Effector CD4-positive, alpha-beta T cell (primary cell): ENCODE results near the gene CYSRT1.
A peak's percentile ranks its signal among the peaks of the same experiment; 100 is the strongest.

Experiments
- DNase-seq: peaks from one replicate; pipeline ENCODE4 v3.0.0-alpha.2; 2020

The CYSRT1 gene

DNA sequence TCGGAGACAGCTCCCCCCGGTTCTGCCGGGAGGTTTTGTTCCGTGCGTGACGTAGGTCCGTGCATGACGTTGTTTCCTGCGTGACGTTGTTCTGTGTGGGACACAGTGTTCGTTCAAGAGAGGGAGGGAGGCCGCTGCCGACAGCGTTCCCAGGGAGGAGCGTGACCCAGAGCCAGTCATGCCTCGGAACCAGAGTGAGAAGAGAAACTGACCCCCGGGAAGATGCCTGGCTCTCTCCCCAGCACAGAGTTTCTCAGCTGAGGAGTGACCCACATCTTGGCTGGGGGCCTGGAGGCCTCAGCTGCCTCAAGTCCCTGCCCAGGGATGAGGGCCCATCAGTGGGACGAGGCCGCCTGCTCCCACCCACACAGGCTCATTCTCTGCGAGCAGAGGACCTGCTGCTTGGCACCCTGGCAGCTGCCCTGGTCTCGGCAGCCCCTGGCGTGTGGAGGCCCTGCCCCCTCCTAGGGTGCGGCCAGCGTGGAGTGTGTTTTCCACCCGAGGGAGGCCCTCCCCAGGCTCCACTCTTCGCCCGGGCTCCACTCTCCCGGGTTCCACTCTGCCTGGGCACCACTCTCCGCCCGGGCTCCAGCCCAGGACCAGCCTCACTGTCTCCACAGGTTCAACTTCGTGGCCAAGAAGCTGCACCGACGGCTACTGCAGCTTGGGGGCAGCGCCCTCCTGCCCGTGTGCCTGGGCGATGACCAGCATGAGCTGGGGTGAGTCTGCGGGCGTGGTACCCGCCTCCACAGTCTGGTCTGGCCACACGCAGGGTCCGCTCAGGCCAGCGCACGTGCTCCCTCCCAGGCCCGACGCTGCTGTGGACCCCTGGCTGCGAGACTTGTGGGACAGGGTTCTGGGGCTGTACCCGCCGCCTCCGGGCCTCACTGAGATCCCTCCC, 11.6 kb upstream of the CYSRT1 start:
- no peak for DNase-seq

DNA sequence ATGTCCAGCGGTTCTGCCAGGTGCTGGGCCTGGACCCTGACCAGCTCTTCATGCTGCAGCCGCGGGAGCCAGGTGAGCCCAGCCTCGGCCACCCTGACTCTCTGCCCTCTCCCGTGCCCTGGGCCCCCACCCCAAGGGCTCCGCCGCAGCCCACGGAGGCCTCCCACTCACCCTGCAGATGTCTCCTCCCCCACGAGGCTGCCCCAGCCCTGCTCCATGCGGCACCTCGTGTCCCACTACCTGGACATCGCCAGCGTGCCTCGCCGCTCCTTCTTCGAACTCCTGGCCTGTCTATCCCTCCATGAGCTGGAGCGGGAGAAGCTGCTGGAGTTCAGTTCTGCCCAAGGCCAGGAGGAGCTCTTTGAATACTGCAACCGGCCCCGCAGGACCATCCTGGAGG, 10.4 kb upstream of the CYSRT1 start:
- DNase-seq, result no peak

DNA sequence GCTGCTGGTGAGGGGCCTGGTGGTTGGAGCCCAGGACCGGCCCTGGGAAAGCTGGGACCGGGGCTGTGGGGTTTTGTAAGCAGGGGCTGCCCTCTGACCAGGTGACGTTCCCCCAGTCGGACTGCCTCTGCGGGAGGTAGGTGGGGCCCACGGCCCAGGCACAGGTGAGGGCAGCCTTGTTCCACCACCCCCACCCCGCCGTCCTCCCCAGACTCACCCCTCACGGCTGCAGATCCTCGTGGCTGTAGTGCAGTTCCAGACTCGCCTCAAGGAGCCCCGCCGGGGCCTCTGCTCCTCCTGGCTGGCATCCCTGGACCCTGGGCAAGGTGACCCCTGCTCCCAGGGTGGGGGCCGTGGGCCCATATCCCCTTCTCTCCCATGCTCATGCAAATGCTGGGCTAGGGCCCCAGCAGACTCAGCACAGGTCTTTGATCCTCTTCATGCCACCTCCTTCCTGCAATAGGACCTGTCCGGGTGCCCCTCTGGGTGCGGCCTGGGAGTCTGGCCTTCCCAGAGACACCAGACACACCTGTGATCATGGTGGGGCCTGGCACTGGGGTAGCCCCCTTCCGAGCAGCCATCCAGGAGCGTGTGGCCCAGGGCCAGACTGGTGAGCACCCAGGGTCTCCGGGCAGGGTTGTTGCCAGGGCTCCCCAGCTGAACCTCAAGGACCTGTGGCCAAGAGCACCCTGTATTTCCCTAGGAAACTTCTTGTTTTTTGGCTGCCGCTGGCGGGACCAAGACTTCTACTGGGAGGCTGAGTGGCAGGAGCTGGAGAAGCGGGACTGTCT, 9.6 kb upstream of the CYSRT1 start:
- no peak for DNase-seq

DNA sequence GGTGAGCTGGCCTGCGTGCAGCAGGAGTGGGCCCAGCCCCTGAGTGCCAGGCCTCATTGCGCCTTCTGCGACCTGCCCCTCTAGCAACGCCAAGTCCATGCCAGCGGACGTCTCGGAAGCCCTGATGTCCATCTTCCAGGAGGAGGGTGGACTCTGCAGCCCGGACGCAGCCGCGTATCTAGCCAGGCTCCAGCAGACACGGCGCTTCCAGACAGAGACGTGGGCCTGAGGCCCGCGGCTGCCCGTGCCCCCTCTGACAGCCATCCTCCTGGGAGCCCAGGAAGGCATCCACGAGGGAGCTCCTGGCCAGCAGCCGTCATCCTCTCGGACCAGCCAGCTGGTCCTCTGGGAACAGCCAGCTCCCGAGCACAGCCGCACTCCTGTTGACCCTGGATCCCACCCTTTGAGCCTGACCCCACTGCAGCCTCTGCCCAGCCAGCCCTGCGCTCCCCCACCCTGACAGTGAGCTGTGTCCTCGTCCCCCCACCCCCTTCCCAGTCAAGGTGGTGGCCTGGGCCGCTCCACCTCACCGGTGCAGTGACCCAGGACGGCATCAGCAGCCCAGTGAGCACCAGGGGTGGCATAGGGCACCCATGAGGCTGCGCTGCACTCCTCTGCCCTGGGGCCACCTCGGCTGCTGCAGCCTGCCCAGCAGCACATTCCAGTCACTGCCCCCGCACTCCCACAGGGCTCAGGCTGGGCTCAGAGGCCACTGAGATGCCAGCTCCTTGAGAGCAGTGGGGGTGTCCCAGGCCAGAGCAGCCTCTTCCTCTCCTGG, 8.6 kb upstream of the CYSRT1 start:
- no peak for DNase-seq

DNA sequence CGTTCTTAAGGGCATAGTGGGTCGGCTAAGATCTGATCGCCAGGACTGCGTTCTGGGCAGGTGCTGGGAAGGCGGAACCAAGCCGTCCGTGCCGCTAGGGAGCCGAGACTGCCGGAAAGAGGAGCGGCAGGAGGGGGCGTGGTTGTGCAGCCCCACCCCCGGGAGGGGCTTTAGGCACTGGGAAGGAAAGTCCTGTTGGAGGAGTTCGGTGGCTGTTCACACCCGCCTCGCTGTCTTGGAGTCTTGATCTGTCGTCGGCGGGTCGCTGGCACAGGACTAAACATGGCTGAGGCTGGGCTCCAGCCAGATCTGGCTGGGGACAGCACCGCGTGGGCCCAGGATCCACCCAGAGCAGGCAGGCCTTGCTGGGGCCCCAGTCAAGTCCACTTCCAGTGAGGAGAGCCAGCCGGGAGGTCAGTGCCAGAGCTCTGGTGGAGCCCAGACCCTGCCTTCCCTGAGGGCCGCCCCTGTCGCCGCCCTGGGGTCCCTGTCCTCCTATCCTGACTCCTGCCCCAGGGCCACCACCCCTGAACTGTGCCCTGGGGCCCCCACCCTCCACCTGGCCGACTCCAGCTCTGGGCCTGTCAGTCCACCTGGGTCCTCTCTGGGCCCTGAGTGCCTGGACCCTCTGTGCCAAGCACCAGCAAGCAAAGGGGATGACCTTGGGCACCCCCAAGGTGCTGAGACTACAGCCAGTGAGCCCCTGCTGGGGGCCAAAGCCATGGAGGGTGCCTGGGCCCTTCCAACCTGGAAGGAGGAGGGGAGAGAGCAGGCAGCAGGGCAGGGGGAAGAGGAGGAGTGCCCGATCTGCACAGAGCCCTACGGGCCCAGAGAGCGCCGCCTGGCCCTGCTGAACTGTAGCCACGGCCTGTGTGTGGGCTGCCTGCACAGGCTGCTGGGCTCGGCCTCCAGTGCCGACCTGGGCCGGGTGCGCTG, 7.4 kb upstream of the CYSRT1 start:
- DNase-seq, result no peak

DNA sequence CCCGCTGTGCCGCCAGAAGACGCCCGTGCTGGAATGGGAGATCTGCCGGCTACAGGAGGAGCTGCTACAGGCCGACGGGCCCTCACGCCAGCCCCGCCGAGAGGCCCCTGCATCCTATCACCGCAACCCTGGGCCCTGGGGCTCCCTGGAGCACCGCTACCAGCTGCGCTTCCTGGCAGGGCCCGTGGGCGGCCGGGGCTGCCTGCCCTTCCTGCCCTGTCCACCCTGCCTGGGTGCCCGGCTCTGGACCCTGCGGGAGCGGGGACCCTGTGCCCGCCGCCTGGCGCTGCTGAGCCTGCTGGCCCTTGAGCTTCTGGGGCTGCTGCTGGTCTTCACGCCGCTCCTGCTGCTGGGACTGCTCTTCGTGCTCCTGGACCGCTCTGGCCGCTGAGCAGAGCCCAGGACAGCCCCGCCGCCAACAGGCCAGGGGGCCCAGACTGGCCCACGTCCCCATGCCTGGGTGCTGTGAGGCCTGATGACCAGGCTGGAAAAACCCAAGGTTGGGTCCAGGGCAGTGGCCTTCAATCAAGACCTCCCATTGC, 6.7 kb upstream of the CYSRT1 start:
- DNase-seq, result no peak

DNA sequence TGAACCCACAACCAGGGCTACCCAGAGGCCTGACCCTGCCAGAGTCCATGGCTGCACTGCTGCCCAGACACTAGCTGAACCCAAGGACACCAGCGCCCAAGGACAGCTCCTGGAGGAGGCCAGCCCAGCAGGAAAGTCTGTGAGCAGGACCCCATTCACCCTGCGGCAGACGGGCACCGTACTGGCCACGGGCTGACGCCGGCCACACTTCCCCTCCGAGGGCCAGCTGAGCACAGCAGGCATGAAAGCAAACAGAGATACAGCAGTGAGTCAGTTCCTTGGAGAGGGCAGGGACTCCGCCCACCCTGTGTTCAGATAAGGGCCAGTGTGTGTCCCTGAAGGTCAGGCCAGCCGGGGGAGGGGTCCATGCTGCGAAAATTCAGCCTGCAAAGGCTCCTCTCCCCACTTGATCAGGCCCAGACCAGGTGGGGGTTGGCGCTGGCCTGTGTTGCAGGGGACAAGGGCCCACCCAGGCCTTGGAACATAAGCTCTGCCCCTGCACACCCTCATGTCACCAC, 6.2 kb upstream of the CYSRT1 start:
- DNase-seq, result no peak

DNA sequence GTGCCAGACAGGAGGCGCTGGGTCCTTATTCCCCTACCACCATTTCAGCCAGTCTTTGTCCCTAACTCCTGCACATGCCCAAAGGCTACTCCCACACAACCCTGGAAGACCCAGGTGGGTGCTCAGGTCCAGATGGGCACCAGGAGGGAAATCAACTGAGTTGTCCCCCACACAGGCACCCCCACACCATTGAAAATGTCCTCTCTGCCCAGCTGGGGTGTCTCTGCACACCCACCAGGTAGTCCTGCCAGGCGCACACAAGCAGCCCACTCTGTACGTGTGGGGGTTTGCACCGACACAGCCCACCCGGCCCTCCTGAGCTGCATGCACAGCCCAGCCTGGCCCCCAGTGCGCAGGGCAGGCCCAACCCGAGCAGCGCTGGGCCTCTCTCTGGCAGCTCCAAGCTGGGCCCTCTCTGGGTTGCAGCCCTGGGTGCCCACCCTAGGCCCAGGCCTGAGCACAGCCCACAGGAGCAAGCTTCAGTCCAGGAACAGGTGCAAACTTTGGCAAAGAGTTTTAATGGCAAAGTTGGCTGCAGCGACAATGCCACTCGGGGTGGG, 5.1 kb upstream of the CYSRT1 start:
- DNase-seq, result no peak

DNA sequence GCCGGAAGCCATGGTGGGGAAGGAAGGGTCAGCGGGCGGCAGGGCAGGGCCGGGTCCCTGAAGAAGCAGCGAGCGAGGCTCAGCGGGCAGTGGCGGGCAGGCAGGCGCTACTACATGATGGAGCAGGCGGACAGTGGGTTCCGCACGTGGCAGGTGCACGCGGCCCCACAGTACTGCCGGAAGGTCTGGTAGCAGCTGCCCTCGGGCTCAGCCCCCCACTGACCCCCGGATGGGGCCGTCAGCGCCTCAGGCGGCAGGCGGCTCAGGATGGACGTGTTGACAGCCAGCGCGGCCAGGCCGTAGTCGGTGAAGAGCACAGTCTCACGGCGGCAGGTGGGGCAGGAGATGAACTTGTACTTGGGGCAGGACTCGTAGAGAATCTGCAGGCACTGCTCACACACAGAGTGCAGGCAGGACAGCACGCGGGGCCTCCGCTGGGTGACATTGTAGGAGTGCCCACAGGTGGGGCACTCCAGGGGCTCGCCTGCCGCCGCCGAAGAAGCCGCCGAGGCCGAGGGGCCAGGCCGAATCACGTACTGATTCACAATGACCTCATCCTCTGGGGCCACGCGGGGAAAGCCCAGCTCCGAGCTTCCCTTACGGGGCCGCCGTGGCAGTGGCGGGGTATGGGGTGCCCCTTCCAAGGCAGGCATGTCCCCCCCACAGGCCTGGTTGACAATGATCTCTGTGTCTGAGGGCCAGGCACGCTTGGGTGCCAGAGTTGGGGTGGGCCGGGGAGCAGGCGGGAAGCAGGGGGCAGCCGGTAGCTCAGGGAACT, 4.5 kb upstream of the CYSRT1 start:
- no peak for DNase-seq

DNA sequence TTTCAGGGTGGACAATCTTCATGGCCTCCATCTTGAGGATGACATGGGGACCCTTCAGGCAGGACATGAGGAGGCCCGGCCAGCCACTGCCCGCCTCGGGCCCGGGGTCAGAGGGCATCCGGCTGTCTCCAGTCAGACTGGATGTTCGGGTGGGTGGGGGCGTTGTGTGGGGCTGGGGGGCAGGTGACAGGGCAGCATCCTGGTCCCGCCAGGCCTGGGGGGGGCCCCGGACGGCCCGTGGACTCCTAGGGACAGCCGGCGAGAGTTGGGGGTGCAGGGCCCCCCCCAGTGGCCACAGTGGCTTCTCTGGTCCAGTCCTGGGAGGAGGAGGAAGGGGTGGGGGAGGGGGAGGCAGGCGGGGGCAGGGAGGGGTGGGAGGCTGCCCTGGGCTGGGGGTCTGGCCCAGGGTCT, 3.9 kb upstream of the CYSRT1 start:
- DNase-seq, result no peak

DNA sequence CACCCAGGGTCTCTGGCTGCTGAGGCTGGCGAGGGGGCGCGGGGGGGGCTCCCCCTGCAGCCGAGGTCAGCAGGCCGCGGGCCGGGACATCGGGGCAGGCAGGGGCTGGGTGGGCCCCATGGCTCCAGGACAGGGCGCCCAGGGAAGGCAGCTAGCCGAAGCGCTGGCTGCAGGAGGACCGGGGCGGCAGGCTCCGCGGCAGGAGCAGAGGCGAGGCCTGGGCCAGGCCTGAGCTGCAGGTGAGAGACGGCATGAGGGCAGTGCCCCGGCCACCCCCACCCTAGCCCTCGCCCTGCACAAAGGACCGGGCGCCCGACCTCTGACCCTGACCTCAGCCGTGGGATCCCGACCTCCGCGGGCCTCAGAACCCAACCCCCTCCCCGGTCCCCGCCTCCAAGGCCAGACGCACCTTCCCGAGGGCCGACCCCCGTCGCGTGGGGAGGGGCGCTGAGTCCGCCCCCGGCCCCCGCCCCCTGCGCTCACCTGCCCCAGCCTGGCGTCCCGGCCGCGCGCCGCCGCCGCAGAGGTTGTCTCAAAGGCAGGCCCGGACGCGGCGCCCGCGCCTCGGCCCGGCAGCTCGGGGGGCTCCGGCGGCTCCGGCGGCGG, 3.4 kb upstream of the CYSRT1 start:
- DNase-seq, result no peak

DNA sequence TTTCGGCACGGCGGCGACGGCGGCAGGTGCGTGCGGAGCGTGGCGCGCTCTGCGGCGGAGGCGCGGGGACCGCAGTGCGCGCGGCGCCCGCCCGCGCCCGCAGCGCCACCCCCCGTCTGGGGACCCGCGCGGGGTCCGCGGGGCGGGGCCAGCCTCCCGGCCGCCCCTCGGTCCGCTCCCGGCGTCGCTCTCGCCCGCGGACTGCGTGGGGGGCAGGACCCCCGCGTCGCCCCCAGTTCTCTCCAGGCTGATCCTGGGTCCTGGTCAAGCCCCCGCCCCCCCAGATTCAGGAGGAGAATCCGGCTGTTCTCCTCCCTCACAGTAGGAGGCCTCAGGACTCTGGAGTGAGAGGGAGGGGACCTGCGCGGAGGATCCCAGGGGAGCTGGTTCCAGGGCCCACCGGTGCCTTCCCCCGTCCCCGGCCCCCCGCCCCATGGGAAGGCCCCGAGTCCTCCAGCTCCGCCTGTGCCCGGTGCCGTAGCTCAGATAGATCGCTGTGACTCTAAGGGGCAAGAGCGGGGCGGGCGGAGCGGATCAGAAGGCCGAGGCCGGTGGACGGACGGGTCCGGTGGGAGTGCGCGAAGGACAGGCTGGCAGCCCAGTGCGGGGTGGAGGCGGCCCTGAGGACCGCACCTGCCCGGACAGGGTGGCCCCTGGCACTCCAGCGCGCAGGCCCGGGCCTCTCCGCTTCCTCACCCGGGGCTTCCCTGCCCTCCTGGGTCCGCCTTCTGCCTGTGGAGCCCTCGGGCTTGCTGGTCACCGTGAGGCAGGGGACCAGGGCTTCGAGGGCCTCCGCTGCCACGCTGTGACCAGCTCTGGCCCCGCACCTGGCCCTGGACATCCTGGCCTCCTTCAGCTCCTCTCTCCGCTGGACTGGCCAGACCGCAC, 2.5 kb upstream of the CYSRT1 start, which contains the start of gene RNF208:
RNF208 (minus strand) TSS at position 51 of the 888 bp plus-strand sequence. CDS start 1,028 bp downstream, outside the sequence.
- no peak for DNase-seq

DNA sequence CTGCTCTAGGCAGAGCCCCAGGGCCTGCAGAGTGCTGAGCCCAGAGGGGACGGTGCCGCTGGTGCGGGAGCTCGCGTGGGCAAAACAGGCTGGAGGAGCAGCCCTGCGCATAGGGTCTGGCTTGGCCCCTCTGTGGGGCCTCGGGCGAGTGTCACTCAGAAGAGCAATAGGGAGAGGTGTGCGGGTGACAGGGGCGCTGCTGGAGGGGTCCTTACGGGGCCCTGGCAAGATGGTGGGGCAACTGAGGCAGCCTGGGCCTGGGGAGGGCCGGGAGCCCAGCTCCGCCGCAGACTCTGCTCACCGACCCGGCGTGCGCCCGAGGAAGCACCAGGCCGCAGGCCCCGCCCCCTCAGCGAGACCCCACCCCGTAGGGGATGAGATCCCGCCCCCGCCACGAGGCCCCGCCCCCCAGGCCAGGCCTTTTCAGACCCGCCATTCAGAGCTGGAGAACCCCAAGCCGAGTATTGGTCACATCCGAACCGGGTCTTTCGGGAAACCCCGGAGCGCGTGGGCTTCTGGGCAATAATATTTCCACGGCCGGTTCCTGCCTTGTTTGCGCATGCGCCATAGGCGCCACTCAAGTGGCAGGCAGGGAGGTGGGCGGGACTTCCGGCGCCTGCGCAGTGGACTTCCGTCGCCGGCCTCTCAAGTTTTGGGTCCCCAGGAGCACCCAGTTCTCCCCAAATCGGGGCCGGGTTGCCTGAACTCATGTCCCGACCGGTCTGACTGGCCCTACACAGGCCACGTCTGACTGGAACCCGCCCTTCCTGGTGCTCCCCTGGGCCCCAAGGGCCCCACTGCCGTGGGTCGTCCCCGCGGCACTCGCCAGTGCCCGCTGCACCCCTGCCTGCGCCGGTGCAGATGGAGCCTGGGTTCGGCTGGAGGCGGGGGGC, 1.6 kb upstream of the CYSRT1 start:
- DNase-seq, result peak; percentile 97

DNA sequence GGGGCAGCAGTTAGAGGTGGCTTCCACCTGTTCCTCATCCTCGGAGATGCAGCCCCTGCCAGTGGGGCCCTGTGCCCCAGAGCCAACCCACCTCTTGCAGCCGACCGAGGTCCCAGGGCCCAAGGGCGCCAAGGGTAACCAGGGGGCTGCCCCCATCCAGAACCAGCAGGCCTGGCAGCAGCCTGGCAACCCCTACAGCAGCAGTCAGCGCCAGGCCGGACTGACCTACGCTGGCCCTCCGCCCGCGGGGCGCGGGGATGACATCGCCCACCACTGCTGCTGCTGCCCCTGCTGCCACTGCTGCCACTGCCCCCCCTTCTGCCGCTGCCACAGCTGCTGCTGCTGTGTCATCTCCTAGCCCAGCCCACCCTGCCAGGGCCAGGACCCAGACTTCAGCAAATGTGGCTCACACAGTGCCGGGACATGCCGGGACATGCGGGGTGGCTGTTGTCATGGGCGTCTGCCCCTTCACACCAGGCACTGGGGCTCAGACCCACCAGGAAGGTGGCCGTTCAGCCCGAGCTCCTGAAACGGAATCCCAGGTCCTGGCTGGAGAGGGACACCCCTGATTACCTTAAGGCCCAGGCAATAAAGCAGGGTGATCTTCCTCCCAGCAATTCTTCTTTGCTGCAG, 841 bp downstream of the CYSRT1 start:
- no peak for DNase-seq

DNA sequence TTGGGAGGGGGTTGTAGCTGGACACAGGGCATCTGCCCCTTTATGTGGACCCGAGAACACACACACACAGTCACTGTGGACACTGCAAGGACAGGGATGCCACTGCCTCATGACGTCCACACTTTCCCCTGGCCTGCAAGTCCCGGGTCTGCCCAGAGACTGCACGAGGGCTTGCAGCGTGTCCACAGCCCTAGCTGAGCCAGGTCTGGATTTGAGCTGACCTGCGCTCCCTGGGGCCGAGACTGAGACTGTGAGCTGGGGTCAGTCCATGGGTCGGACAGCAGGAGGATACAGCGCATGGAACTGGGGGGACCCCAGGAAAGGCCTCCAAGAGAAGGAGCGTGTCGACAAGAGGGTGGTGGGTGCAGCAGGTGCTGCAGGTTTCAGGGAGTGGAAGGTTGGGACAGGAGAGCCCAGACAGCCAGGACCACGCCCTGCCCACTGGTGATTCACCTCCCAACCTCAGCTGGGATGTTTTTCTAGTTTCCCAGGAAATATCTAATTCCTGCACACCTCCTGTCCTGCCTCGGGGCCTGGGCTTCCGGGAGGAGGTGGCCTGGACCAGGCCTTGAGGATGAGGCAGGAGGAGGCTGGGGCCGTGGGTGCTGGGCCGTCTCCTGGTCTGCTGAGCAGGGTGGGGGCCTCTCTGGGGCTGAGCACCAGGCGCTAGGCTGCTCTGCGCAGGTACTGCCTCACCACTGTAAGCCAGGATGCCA, 1.5 kb downstream of the CYSRT1 start:
- no peak for DNase-seq
